Peyer's patch (tissue), 4 donors: ENCODE measurements around the gene SMIM15. TPM values are rescaled to one million over a fixed set of nuclear protein-coding genes. Genes with fewer than 3 reads are reported as not detected.

Experiments
- total RNA-seq, 4 donors: library from RNA; depleted of rRNA; stranded (reverse); fragments of >200 nt; gene quantifications; one replicate each; pipeline ENCODE4 v1.1.0, GENCODE V29; 2016

The SMIM15 gene
- total RNA-seq, 4 donors from 2014 or later: 23.9 to 55.1 (median 36.9) TPM

Other genes with a start within 250 kb of the SMIM15 start
- gene ERCC8, start 217.4 kb downstream of the SMIM15 start, total RNA-seq: 10 to 100 TPM in 1 of 4 donors, 1 to 10 TPM in 3; 7.2 to 15.2 (median 7.7) TPM
- 10 to 100 TPM in 1 of 4 donors, 1 to 10 TPM in 3; 5.4 to 56.1 (median 7.3) TPM for gene NDUFAF2, start 217.3 kb downstream of the SMIM15 start, total RNA-seq
- 10 to 100 TPM; 13.3 to 19.4 (median 16.0) TPM for gene ZSWIM6, start 169.8 kb upstream of the SMIM15 start, total RNA-seq